Keratinocyte (primary cell): ENCODE results near the gene C22orf39. TPM values are rescaled to one million over a fixed set of nuclear protein-coding genes. Genes with fewer than 3 reads are reported as not detected.

Experiments
- DNase-seq: peaks from one replicate; pipeline ENCODE4 v3.0.0-alpha.2; 2011; ENCODE audit warnings: low read depth, missing footprints, low spot score
- FAIRE-seq: peaks from 2 replicates; lab custom pipeline; 2011; peaks lifted over from hg19 to GRCh38; lab: Jason Lieb, UNC
- H2AFZ ChIP-seq: 2 replicates; pipeline ENCODE4 v1.6.0; 2012; ENCODE audit warnings: low read length, control low read depth, inconsistent platforms; ENCODE audit not compliant: control insufficient read depth
- H3K27ac ChIP-seq: 2 replicates; pipeline ENCODE4 v1.5.1; 2011; ENCODE audit warnings: low read length; ENCODE audit not compliant: control insufficient read depth, insufficient read depth
- H3K27me3 ChIP-seq: 3 replicates; pipeline ENCODE4 v1.6.0; 2011; ENCODE audit warnings: low read length; ENCODE audit not compliant: control insufficient read depth, insufficient read depth; ENCODE audit errors: extremely low read depth
- H3K36me3 ChIP-seq, 2 experiments: 2 replicates in 1 of 2; 3 replicates in 1 of 2; pipeline ENCODE4 v1.5.1; 2011; ENCODE audit warnings: low read length in 2 of 2, mild to moderate bottlenecking in 1 of 2; ENCODE audit not compliant: control insufficient read depth in 2 of 2, insufficient read depth in 2 of 2; ENCODE audit errors: extremely low read depth in 1 of 2
- H3K4me1 ChIP-seq: 3 replicates; pipeline ENCODE4 v1.5.1; 2011; ENCODE audit warnings: low read length; ENCODE audit not compliant: control insufficient read depth, insufficient read depth; ENCODE audit errors: extremely low read depth
- H3K4me2 ChIP-seq: 3 replicates; pipeline ENCODE4 v1.6.0; 2011; ENCODE audit warnings: low read depth, low read length; ENCODE audit not compliant: control insufficient read depth, insufficient read depth; ENCODE audit errors: extremely low read depth
- H3K4me3 ChIP-seq, 3 experiments: fragments of 200-600 bp in 1 of 3; sonication (generic) in 1 of 3; 2 replicates in 2 of 3; 3 replicates in 1 of 3; pipeline ENCODE4 v1.5.1; 2011 to 2016; ENCODE audit warnings: low read length in 3 of 3, mild to moderate bottlenecking in 3 of 3, control low read depth in 2 of 3, inconsistent platforms in 1 of 3, low read depth in 1 of 3, mixed read lengths in 1 of 3, mixed run types in 1 of 3, moderate library complexity in 1 of 3; ENCODE audit not compliant: control insufficient read depth in 2 of 3, insufficient read depth in 2 of 3; ENCODE audit errors: extremely low read depth in 1 of 3
- H3K79me2 ChIP-seq: 2 replicates; pipeline ENCODE4 v1.6.0; 2012; ENCODE audit warnings: low read length; ENCODE audit not compliant: control insufficient read depth, insufficient read depth
- H3K9ac ChIP-seq: 3 replicates; pipeline ENCODE4 v1.6.0; 2011; ENCODE audit warnings: low read length; ENCODE audit not compliant: control insufficient read depth, insufficient read depth; ENCODE audit errors: extremely low read depth
- H3K9me1 ChIP-seq: 3 replicates; pipeline ENCODE4 v1.6.0; 2011; ENCODE audit warnings: low read length; ENCODE audit not compliant: control insufficient read depth, insufficient read depth; ENCODE audit errors: extremely low read depth
- H3K9me3 ChIP-seq: 2 replicates; pipeline ENCODE4 v1.5.1; 2012; ENCODE audit warnings: low read depth, low read length; ENCODE audit not compliant: control insufficient read depth
- H4K20me1 ChIP-seq: 3 replicates; pipeline ENCODE4 v1.6.0; 2011; ENCODE audit warnings: low read length; ENCODE audit not compliant: control insufficient read depth, insufficient read depth; ENCODE audit errors: extremely low read depth
- EZH2 ChIP-seq: IDR thresholded peaks from one replicate; pipeline ENCODE4 v1.6.1; 2012; ENCODE audit warnings: inconsistent platforms, mild to moderate bottlenecking, low read length, moderate library complexity
- dilution Hi-C: fragments of 300-500 bp; cut with MboI; formaldehyde crosslinking; loops from one replicate; pipeline ENCODE4 v1.7.0; 2020; ENCODE audit warnings: low sequenced_read_pairs; ENCODE audit not compliant: extremely low pct_ligation_motif_present
- polyA plus RNA-seq, 5 experiments: library from polyadenylated mRNA; depleted of rRNA in 3 of 5; stranded (reverse) in 3 of 5; stranded (forward) in 1 of 5; unstranded in 1 of 5; fragments of >200 nt; gene quantifications; 1 replicate in 1 of 5; 2 replicates in 3 of 5; 3 replicates in 1 of 5; pipeline versions ENCODE4 v1.2.1 to v1.2.3, GENCODE V29; 2011 to 2012; ENCODE audit warnings: missing spikeins in 2 of 5, low read depth in 1 of 5, low replicate concordance in 1 of 5
- TF ChIP-seq, protein P1 (sequence below), 3 experiments: IDR thresholded peaks in 1 of 3; conservative IDR thresholded peaks in 1 of 3; optimal IDR thresholded peaks in 1 of 3; 2 replicates in 2 of 3; 3 replicates in 1 of 3; pipeline versions ENCODE3 to v1.5.1; 2011; ENCODE audit warnings: low read length in 3 of 3, mild to moderate bottlenecking in 3 of 3, moderate library complexity in 2 of 3, control low read depth in 1 of 3, inconsistent platforms in 1 of 3; ENCODE audit not compliant: insufficient read depth in 2 of 3; ENCODE audit errors: extremely low read depth in 1 of 3

Gene C22orf39
- polyA plus RNA-seq, 1 donor (not counting 4 experiments of a cell fraction or from before 2014, with no cell fraction given), result 13.8 TPM

DNA sequence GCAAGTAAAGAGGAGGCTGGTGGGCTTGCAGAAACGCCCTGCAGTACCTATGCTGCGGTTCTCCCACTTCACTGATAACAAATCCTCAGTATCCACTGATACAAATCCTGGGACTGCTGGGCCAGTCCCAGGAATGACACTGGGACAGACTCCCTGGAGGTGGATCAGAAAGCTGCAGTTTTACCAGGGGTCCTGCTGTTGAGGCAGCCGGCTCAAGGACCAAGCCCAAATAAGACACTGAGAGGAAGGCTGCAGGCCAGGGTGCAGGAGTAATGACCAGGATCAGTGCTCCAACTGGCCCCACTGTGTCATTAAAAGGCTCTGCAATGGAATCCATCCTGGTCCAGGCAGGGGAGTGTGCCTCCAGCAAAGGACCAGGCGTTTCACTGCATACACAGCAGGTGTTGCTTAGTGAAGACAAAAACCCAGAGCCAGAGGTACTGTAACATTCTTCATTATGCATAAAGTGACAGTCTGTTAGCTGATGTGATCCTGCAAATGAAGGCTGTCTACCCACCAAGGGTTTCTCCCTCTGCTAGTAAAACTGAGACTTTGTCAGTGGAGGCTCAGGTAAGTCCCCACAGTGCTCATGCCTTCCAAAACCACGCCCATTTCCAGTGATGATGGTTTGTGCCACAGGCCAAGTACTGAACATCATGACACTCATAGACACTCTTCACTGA lies 1.4 kb upstream of the C22orf39 start:
- no peak for DNase-seq
- FAIRE-seq, result no peak
- Histone ChIP-seq H3K79me2 (peaks cover 33% of the 10 kb centered on the region), H4K20me1 (no peaks in the 10 kb centered on the region), H3K4me3 (no peak overlapping the region), H3K27ac (no peak overlapping the region), H2AFZ (no peak overlapping the region), H3K9me1 (no peaks in the 10 kb centered on the region), H3K9me3 (no peaks in the 10 kb centered on the region), H3K4me2 (no peak overlapping the region), H3K9ac (no peak overlapping the region), H3K36me3 (peaks cover 14 to 27% of the 10 kb centered on the region in 2 experiments), H3K27me3 (no peaks in the 10 kb centered on the region), H3K4me1 (peaks cover 6% of the 10 kb centered on the region)
- no peak for TF ChIP-seq EZH2
- TF ChIP-seq, protein P1, sequence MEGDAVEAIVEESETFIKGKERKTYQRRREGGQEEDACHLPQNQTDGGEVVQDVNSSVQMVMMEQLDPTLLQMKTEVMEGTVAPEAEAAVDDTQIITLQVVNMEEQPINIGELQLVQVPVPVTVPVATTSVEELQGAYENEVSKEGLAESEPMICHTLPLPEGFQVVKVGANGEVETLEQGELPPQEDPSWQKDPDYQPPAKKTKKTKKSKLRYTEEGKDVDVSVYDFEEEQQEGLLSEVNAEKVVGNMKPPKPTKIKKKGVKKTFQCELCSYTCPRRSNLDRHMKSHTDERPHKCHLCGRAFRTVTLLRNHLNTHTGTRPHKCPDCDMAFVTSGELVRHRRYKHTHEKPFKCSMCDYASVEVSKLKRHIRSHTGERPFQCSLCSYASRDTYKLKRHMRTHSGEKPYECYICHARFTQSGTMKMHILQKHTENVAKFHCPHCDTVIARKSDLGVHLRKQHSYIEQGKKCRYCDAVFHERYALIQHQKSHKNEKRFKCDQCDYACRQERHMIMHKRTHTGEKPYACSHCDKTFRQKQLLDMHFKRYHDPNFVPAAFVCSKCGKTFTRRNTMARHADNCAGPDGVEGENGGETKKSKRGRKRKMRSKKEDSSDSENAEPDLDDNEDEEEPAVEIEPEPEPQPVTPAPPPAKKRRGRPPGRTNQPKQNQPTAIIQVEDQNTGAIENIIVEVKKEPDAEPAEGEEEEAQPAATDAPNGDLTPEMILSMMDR (optimal IDR thresholded peaks at IDR 0.05 in 1 of 3, IDR thresholded peaks at IDR 0.05 in 1 of 3, conservative IDR thresholded peaks at IDR 0.05 in 1 of 3; ENCODE audit: extremely low read depth in 1 of 3, insufficient read depth in 2 of 3, low read length in 3 of 3), result no peak
- dilution Hi-C loops, result no loop called here

GRCh38 chr22:19448076-19448607 lies 631 bp upstream of the C22orf39 start:
- Histone ChIP-seq H3K9me1 (no peaks in the 10 kb centered on the region), H3K9me3 (no peaks in the 10 kb centered on the region), H4K20me1 (no peaks in the 10 kb centered on the region), H3K27me3 (no peaks in the 10 kb centered on the region), H3K4me1 (peaks cover 6% of the 10 kb centered on the region), H3K79me2 (peaks cover 37% of the 10 kb centered on the region), H3K4me3 (peak overlapping the region; percentile 69 to 76 (median 70)), H3K36me3 (peaks cover 11 to 23% of the 10 kb centered on the region in 2 experiments), H2AFZ (peak overlapping the region; percentile 75), H3K4me2 (peak overlapping the region; percentile 95), H3K9ac (peak overlapping the region; percentile 75), H3K27ac (peak overlapping the region; percentile 79)
- DNase-seq (no peak), FAIRE-seq (peak; percentile 32)
- TF ChIP-seq EZH2, result no peak
- TF ChIP-seq, protein P1 (optimal IDR thresholded peaks at IDR 0.05 in 1 of 3, IDR thresholded peaks at IDR 0.05 in 1 of 3, conservative IDR thresholded peaks at IDR 0.05 in 1 of 3; ENCODE audit: extremely low read depth in 1 of 3, insufficient read depth in 2 of 3, low read length in 3 of 3), result no peak
- dilution Hi-C loops, result no loop called here
